A673 (cell line): ENCODE measurements around the gene LYRM4. TPM values are rescaled to one million over a fixed set of nuclear protein-coding genes. Genes with fewer than 3 reads are reported as not detected.

Experiments used
- BruUV-seq: library from RNA; stranded (reverse); fragments of 400-500 nt; replicated peaks from 2 replicates; lab custom pipeline; 2021; lab: Mats Ljungman, UMichigan
- CTCF ChIA-PET: fragments of 300-600 bp; sonication (Branson Sonifier 250); formaldehyde crosslinking; loops from one replicate; lab custom pipeline; 2022; ENCODE audit warnings: antibody characterized with exemption; lab: Charles Lee
- POLR2A ChIA-PET: fragments of 300-600 bp; sonication (Branson Sonifier 250); formaldehyde crosslinking; loops from one replicate; lab custom pipeline; 2022; ENCODE audit warnings: antibody characterized with exemption; ENCODE audit not compliant: low non-redundant PET; lab: Charles Lee
- DNase-seq: peaks from one replicate; pipeline ENCODE4 v3.0.0-alpha.2; 2015; ENCODE audit warnings: low spot score
- H3K27ac ChIP-seq: fragments of 200-600 bp; sonication (generic); 2 replicates; pipeline ENCODE4 v1.5.1; 2016; ENCODE audit warnings: mixed run types, low read depth, mild to moderate bottlenecking, mixed read lengths, antibody characterized with exemption, low read length; ENCODE audit not compliant: poor library complexity, severe bottlenecking
- H3K27me3 ChIP-seq: fragments of 200-600 bp; sonication (generic); replicated peaks from 2 replicates; pipeline ENCODE4 v1.6.1; 2017; ENCODE audit warnings: mixed run types, low read depth, mild to moderate bottlenecking, mixed read lengths, antibody characterized with exemption, low read length; ENCODE audit not compliant: insufficient read depth, poor library complexity
- H3K36me3 ChIP-seq: fragments of 200-600 bp; sonication (generic); 2 replicates; pipeline ENCODE4 v1.6.1; 2016; ENCODE audit warnings: mixed run types, mild to moderate bottlenecking, mixed read lengths, antibody characterized with exemption, low read length; ENCODE audit not compliant: insufficient read depth, poor library complexity, severe bottlenecking
- H3K4me1 ChIP-seq: fragments of 200-600 bp; sonication (generic); 2 replicates; pipeline ENCODE4 v1.6.1; 2017; ENCODE audit warnings: mixed run types, mild to moderate bottlenecking, mixed read lengths, antibody characterized with exemption, low read length; ENCODE audit not compliant: insufficient read depth, poor library complexity, severe bottlenecking
- H3K4me3 ChIP-seq: fragments of 200-600 bp; sonication (generic); 2 replicates; pipeline ENCODE4 v1.5.1; 2016; ENCODE audit warnings: low read depth, mixed run types, mild to moderate bottlenecking, mixed read lengths, low read length; ENCODE audit not compliant: poor library complexity, severe bottlenecking
- H3K9me3 ChIP-seq: fragments of 200-600 bp; sonication (generic); 2 replicates; pipeline ENCODE4 v1.6.1; 2016; ENCODE audit warnings: mixed run types, low read depth, mild to moderate bottlenecking, mixed read lengths, antibody characterized with exemption, low read length; ENCODE audit not compliant: poor library complexity, severe bottlenecking
- EZH2 ChIP-seq: fragments of 200-600 bp; sonication (generic); IDR thresholded peaks from 2 replicates; pipeline ENCODE4 v1.6.1; 2017; ENCODE audit warnings: borderline replicate concordance, low read depth, mild to moderate bottlenecking, mixed read lengths, antibody characterized with exemption, low read length; ENCODE audit not compliant: poor library complexity, severe bottlenecking
- intact Hi-C: fragments of 100-400 bp; cut with micrococcal nuclease; formaldehyde crosslinking; loops from one replicate; pipeline ENCODE4 v1.10.0; 2022; ENCODE audit not compliant: unreplicated experiment
- total RNA-seq: library from RNA; stranded (reverse); gene quantifications from 2 replicates; pipeline ENCODE4 v1.2.3, GENCODE V29; 2021
- TF ChIP-seq, protein P1 (sequence below): fragments of 300-800, 200-600 bp; sonication (generic); conservative IDR thresholded peaks from 2 replicates; pipeline ENCODE4 v1.5.1; 2017; ENCODE audit warnings: low read depth, mild to moderate bottlenecking, antibody characterized with exemption, low read length, moderate library complexity, mixed read lengths

Gene LYRM4
- total RNA-seq, 1 experiment from 2014 or later = 53.6 TPM

DNA sequence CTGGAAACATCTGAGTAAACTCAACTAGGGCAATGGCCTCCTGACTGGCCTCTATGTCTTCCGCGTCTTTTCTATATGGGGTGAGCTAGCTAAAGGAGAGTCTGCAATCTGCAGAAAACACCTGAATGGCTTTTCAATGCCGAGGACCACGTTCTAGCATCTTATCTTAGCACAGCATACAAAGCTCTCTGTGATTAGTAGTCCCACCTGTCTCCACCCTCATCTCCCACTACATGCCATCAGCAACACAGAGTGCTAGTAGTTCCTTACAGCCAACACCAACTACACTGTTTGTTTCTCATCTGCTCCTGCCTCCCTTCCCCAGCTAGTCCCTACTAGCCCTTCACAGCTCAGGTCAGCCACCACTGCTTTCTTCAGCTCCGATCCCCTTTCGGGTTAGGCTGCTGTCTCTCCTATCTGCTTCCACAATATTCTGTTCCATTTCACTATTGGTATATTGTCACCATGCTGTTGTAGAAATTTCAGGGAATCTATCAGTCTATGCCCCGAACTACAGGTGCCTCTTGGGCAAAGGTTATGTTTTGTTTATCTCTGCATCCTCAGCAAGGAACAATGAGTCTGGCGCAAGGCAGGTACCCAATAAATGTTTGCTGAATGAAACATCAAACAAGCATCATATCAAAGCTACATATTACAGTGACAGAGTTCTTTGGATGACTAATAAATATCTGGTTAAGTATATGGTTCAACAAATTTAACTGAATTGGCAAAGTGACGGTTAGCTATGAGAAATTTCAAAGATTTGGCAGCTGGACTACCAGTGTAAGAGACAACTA is 12.2 kb downstream of the LYRM4 start:
- POLR2A ChIA-PET = no interaction called here
- Histone ChIP-seq H3K4me3 (no peak overlapping the region), H3K9me3 (no peaks in the 10 kb centered on the region), H3K4me1 (peaks cover 13% of the 10 kb centered on the region), H3K27ac (no peak overlapping the region), H3K36me3 (peaks cover 3% of the 10 kb centered on the region), H3K27me3 (no peaks in the 10 kb centered on the region)
- CTCF ChIA-PET = no interaction called here
- TF ChIP-seq EZH2 = no peak
- TF ChIP-seq, protein P1, sequence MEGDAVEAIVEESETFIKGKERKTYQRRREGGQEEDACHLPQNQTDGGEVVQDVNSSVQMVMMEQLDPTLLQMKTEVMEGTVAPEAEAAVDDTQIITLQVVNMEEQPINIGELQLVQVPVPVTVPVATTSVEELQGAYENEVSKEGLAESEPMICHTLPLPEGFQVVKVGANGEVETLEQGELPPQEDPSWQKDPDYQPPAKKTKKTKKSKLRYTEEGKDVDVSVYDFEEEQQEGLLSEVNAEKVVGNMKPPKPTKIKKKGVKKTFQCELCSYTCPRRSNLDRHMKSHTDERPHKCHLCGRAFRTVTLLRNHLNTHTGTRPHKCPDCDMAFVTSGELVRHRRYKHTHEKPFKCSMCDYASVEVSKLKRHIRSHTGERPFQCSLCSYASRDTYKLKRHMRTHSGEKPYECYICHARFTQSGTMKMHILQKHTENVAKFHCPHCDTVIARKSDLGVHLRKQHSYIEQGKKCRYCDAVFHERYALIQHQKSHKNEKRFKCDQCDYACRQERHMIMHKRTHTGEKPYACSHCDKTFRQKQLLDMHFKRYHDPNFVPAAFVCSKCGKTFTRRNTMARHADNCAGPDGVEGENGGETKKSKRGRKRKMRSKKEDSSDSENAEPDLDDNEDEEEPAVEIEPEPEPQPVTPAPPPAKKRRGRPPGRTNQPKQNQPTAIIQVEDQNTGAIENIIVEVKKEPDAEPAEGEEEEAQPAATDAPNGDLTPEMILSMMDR = no peak
- no peak for DNase-seq
- intact Hi-C loops = no loop called here
- no TSS peak for BruUV-seq

DNA sequence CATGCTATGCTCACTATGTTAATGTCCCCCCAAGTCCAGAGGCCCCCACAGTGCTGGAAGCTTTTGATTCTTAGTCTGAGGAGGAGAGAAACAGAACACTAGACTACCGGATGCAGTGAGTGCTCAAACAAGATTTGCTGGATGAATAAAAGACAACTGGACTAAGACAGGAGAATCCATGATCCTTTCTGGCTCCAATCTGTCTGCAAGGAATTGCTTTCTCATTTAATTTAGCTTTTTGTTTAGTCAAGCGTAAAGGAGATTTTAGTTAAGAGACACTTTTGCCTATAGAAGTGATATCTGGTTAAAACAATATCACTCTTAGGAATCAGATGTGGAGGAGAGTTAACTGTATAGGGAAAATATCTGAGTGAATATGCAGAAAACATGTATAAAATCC is 13.5 kb downstream of the LYRM4 start:
- CTCF ChIA-PET = no interaction called here
- POLR2A ChIA-PET = no interaction called here
- intact Hi-C loops = no loop called here
- H3K9me3 ChIP-seq = no peaks in the 10 kb centered on the region
- no peaks in the 10 kb centered on the region for H3K27me3 ChIP-seq
- TF ChIP-seq, protein P1 = no peak
- no peak for TF ChIP-seq EZH2
- no peak overlapping the region for H3K27ac ChIP-seq
- DNase-seq = no peak
- no TSS peak for BruUV-seq
- H3K4me1 ChIP-seq = peaks cover 13% of the 10 kb centered on the region
- H3K4me3 ChIP-seq = no peak overlapping the region
- peaks cover 3% of the 10 kb centered on the region for H3K36me3 ChIP-seq

GRCh38 chr6:5246141-5247097 is 14.3 kb downstream of the LYRM4 start:
- POLR2A ChIA-PET = no interaction called here
- CTCF ChIA-PET = no interaction called here

More at GRCh38 chr6:5246141-5247097, 14.3 kb downstream of the LYRM4 start:
- intact Hi-C loops = no loop called here
- Histone ChIP-seq H3K36me3 (peaks cover 3% of the 10 kb centered on the region), H3K4me3 (no peak overlapping the region), H3K4me1 (peaks cover 13% of the 10 kb centered on the region), H3K27ac (no peak overlapping the region), H3K9me3 (no peaks in the 10 kb centered on the region), H3K27me3 (no peaks in the 10 kb centered on the region)
- BruUV-seq = no TSS peak
- TF ChIP-seq EZH2 = no peak
- TF ChIP-seq, protein P1 = no peak
- DNase-seq = peak; percentile 15
